GM19239 (cell line): ENCODE data around the gene SST.

Source experiments
- DNase-seq: peaks from one replicate; pipeline ENCODE4 v3.0.0; 2011; ENCODE audit warnings: low spot score; ENCODE audit not compliant: insufficient read length
- FAIRE-seq: peaks from 2 replicates; lab custom pipeline; 2011; peaks lifted over from hg19 to GRCh38; lab: Jason Lieb, UNC

The SST gene

GRCh38 chr3:187669675-187670504, at the start of gene SST:
TSS of gene SST (minus strand) at chr3:187670394. CDS start at chr3:187670291, 103 bp downstream.
- no peak for DNase-seq

GRCh38 chr3:187719628-187720336, 49.6 kb upstream of the SST start:
- DNase-seq (no peak), FAIRE-seq (no peak)

More at GRCh38 chr3:187669675-187670504, at the start of gene SST:
- no peak for FAIRE-seq

GRCh38 chr3:187718802-187719201, 48.6 kb upstream of the SST start:
- FAIRE-seq (no peak), DNase-seq (no peak)

- no peak for FAIRE-seq
- no peak for DNase-seq
These were observed 47.4 kb upstream of the SST start for GRCh38 chr3:187717572-187717971.

- FAIRE-seq = peak; percentile 74
- peak; percentile 52 for DNase-seq
These were observed 44.3 kb upstream of the SST start for GRCh38 chr3:187714404-187714979.

GRCh38 chr3:187713504-187713903, 43.3 kb upstream of the SST start:
- no peak for DNase-seq
- no peak for FAIRE-seq

- DNase-seq (no peak), FAIRE-seq (no peak)
These were observed 39.0 kb upstream of the SST start for GRCh38 chr3:187709155-187709554.

GRCh38 chr3:187708696-187709095, 38.5 kb upstream of the SST start:
- DNase-seq (no peak), FAIRE-seq (no peak)

GRCh38 chr3:187706971-187707370, 36.8 kb upstream of the SST start:
- FAIRE-seq = no peak
- no peak for DNase-seq

GRCh38 chr3:187705164-187705563, 35.0 kb upstream of the SST start:
- no peak for DNase-seq

GRCh38 chr3:187702507-187703033, 32.4 kb upstream of the SST start, which contains the start of gene RTP2:
TSS of gene RTP2 (minus strand) at chr3:187702557. CDS start at chr3:187702128, 429 bp downstream.
- no peak for DNase-seq
- FAIRE-seq = no peak

More at GRCh38 chr3:187705164-187705563, 35.0 kb upstream of the SST start:
- FAIRE-seq = no peak

GRCh38 chr3:187700249-187700648, 30.1 kb upstream of the SST start:
- no peak for FAIRE-seq
- DNase-seq = no peak

- DNase-seq (no peak), FAIRE-seq (no peak)
These were observed 28.6 kb upstream of the SST start for GRCh38 chr3:187698499-187699399.

GRCh38 chr3:187696021-187696420, 25.8 kb upstream of the SST start:
- FAIRE-seq (no peak), DNase-seq (no peak)

GRCh38 chr3:187695449-187695848, 25.3 kb upstream of the SST start:
- FAIRE-seq (no peak), DNase-seq (no peak)

GRCh38 chr3:187694801-187695200, 24.6 kb upstream of the SST start:
- no peak for DNase-seq
- FAIRE-seq = no peak

GRCh38 chr3:187693431-187693830, 23.2 kb upstream of the SST start:
- DNase-seq (no peak), FAIRE-seq (no peak)

GRCh38 chr3:187689984-187690383, 19.8 kb upstream of the SST start:
- no peak for DNase-seq
- no peak for FAIRE-seq

- FAIRE-seq = no peak
- no peak for DNase-seq
These were observed 16.6 kb upstream of the SST start for GRCh38 chr3:187686621-187687273.
